CD4-positive, alpha-beta T cell treated with Interleukin-21 for 1 hour (primary cell): ENCODE data around the gene SLC30A3.

Experiments used
- DNase-seq: peaks from one replicate; pipeline ENCODE4 v3.0.0-alpha.2; 2020

SLC30A3 gene

DNA sequence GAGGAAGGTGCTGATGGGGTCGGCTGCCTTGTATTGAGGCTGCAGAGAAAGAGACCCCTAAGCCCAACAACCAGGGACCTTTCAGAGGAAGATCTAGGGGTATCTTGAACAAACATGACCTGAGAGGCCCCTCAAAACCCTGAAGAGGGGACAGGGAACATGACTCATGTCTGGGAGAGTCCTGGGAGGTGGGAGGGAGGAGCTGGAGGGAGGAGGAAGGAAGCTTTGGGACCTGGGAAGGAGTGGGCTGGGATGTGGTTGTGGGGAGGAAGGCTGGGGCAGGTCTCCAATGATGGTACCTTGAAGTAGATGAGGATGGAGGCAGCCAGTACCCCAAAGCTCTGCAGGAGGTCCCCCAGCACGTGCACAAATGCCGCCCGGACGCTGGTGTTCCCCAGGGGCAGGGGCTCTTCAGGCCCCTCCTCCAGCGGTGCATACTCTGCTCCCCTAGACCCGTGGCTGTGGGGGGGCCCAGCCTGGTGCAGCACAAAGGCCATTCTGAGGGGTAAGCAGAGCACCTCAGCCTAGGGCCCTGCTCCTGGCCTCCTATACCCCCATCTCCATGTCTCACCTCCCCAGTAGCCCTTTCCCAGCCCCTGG is 5.9 kb downstream of the SLC30A3 start:
- DNase-seq: no peak

- DNase-seq: no peak
Measured at GRCh38 chr2:27255660-27256059, 7.2 kb downstream of the SLC30A3 start.

GRCh38 chr2:27255187-27255586 is 7.7 kb downstream of the SLC30A3 start:
- DNase-seq: no peak

- no peak for DNase-seq
Measured at GRCh38 chr2:27251766-27252165, 11.1 kb downstream of the SLC30A3 start.

DNA sequence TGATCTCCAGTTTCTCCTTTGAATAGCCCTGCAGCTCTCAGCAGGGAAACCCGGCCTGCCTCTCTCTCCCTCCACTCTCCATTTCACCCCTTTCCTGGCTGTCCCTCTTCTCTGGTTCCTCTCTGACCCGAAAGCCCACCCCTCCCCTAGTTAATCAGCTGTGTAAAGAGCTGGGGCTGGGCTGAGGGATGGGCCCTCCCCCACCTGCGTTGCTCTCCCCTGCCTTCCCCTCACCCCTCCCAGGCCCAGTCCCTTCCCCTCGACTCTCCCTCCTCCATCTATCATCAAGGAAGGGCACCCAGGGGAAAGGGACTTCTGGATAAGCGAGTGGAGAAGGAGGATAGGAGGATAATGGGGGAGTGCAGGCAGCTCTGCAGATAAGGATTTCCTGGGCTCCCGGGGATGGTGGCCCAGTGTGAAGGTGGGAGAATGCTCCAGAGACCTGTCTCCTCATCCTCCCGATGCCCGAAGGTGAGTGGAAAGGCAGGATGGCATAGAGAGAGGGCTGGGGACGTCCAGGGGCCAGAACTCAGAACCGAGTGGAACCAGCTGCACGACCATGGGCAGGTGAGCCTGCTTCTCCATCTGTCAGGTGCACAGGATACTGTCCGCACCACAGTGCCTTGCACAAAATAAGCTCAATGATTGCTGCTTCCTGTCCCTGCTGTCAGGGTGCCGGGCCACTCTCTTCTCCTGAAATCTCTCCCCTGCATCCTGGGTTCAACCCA is 12.0 kb downstream of the SLC30A3 start:
- no peak for DNase-seq

DNA sequence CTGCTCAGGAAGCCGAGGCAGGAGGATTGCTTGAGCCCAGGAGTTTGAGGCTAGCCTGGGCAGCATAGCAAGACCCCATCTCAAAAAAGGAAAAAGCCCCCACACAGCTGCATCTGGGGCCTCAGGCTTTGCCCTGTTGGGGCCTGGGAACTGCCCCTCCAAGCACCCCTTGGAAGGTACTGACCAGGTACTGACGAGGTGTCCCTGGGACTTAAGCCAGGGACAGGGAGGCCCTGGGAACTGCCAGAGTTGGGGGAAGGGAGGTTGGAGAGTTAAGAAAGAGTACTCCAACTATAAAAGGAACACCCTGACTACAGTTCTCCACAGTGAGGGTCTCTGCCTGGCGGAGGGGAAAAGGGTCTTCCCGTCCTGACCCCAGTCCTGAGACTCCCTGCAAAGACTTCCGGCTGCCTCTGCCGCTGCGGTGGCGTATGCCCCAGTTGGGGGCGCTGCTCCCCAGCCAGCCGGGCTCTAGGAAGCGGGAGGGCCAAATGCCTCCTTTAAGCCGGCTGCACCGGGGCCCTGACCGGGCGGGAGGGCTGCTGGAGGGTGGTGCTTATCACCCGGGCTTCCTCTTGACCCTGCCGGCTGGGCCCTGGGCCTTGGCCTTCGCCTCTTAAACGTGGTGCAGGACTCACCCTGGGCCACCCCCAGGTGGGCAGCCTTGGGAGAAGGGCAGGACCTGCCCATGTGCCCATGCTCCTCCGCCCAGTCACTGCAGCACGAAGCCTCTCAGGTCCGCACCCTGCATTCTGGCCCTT is 12.8 kb downstream of the SLC30A3 start:
- peak; percentile 41 for DNase-seq

DNA sequence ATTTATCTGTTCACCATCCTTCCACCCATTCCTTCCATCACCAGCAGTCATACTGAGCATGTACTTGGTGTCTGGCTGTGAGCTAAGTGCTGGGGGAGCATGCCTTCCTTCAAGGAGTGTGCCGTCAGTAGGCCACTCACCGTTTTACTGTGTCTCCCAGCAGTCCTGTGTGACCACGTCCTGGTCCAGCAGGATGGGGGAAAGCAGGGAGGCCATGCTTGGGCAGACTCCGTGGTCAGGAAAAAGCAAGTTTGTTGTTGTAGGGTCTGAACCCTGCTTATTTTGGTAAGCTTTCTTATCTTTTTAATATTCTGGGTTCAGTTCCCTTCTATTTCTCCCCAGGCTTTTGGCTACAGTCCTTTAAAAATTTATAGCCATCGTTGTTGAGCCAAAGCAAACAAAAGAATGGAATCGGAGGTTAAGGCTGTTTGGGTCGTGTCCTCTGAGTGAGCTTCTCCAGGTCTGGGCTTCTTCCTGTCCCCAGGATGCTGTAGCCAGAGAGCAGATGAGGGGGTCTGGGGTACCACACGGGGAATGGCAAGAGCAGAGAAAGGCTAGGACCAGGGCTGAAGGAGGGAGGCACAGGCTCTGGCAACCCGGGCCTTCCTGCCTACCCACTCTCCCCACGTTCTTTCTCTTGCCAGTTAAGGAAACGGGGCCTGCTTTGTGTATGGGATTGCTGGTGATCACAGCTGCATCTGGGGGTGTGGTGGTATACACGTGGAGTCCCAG is 13.5 kb downstream of the SLC30A3 start:
- DNase-seq: no peak

- DNase-seq: no peak
Measured at GRCh38 chr2:27247893-27248292, 15.0 kb downstream of the SLC30A3 start.

DNA sequence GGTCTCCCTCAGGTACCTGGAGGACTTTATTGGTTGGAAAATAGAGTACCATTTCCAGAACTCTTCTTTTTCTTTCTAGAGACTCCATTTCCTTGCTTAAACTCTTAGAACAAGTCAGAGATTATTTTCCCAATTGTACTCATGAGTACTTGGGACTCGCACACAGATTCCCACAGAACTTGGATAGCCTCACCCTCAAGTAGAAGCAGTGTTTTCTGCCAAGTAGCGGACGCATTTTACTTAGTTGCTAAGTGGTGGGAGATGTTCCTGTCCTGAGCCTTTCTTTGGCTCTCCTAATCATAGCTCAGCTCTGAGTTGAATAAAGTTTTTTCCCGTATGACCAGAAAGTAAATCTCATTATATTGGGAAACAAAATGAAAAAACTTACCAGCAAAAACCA is 17.2 kb downstream of the SLC30A3 start:
- DNase-seq: no peak

GRCh38 chr2:27245116-27245515 is 17.7 kb downstream of the SLC30A3 start:
- DNase-seq: no peak

GRCh38 chr2:27243391-27244130 is 19.3 kb downstream of the SLC30A3 start:
- DNase-seq: no peak

DNA sequence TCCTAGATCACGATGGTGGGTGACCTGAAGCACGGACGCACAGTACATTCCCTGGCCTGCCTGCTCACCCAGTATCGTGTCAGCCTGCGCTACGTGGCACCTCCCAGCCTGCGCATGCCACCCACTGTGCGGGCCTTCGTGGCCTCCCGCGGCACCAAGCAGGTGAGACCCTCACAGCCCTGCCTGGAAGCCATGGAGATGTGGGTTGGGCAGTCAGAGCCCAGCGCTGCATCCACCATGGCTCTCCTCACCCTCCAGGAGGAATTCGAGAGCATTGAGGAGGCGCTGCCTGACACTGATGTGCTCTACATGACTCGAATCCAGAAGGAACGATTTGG is 20.3 kb downstream of the SLC30A3 start:
- no peak for DNase-seq

GRCh38 chr2:27241761-27242613 is 20.9 kb downstream of the SLC30A3 start:
- no peak for DNase-seq

DNA sequence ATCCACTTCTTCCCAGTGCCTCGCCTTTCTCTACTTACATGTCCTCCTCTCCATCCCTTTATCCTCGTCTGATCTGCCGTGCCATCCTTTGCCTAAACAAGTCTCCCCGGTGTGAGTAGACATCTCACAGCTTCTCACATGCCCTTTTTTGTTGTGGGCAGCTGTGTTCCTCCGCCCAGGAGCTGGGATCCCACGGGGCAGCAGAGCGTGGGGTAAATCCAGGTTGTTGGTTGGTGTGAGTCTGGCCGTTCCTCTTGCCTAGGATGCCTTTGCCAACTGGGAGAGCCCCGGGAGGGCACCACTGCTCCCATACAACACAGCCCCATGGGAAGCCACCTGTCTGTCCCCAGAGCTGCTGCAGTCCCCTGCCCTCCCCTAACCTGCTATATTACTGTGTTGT is 22.4 kb downstream of the SLC30A3 start:
- no peak for DNase-seq

GRCh38 chr2:27238976-27239375 is 23.9 kb downstream of the SLC30A3 start:
- no peak for DNase-seq

DNA sequence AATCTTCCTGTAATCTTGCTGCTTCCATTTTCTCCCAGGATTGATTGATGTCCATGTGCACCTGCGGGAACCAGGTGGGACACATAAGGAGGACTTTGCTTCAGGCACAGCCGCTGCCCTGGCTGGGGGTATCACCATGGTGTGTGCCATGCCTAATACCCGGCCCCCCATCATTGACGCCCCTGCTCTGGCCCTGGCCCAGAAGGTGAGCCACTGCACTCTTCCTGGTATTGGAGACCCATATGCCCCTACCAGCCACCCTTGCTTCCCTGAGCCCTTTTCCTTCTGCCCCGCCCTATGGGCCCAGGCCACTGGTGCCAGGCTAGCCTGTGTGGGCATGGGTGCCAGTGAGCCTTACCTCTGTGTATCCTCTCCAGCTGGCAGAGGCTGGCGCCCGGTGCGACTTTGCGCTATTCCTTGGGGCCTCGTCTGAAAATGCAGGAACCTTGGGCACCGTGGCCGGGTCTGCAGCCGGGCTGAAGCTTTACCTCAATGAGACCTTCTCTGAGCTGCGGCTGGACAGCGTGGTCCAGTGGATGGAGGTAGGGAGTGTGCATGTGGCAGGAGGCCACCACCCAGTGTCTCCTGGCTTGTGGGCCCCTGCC is 25.4 kb downstream of the SLC30A3 start:
- DNase-seq: no peak

GRCh38 chr2:27236626-27237025 is 26.2 kb downstream of the SLC30A3 start:
- DNase-seq: no peak

DNA sequence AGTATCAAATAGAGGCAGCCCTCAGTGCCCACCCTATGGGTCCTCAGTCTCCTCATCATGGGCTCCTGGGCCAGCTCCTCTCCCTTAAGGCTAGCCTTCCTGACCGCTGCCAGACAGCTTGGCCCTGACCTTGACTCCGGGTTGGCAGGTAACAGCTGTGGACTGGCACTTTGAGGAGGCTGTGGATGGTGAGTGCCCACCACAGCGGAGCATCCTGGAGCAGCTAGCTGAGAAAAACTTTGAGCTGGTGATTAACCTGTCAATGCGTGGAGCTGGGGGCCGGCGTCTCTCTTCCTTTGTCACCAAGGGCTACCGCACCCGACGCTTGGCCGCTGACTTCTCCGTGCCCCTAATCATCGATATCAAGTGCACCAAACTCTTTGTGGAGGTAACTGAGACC is 26.7 kb downstream of the SLC30A3 start:
- DNase-seq: no peak

GRCh38 chr2:27233341-27233740 is 29.5 kb downstream of the SLC30A3 start:
- no peak for DNase-seq

GRCh38 chr2:27231921-27232320 is 30.9 kb downstream of the SLC30A3 start:
- DNase-seq: no peak

- DNase-seq: no peak
Measured at GRCh38 chr2:27227501-27227900, 35.3 kb downstream of the SLC30A3 start.
